CD8-positive, alpha-beta memory T cell (primary cell): ENCODE measurements around the gene CRYBA2. TPM values are rescaled to one million over a fixed set of nuclear protein-coding genes. Genes with fewer than 3 reads are reported as not detected.

Source experiments
- CTCF ChIA-PET: fragments of 350-600 bp; sonication (Branson Sonifier 250); formaldehyde crosslinking; loops from one replicate; lab custom pipeline; 2021; ENCODE audit warnings: antibody characterized with exemption; lab: Charles Lee
- POLR2A ChIA-PET: fragments of 350-600 bp; sonication (Branson Sonifier 250); formaldehyde crosslinking; loops from one replicate; lab custom pipeline; 2021; ENCODE audit warnings: antibody characterized with exemption; lab: Charles Lee
- DNase-seq, 5 donors: peaks; one replicate each; pipeline versions ENCODE4 v3.0.0 to v3.0.0-alpha.2; 2020 to 2022; ENCODE audit warnings: mixed read lengths in 1 of 5
- H3K27ac ChIP-seq: one replicate; pipeline ENCODE4 v1.7.0; 2013; ENCODE audit warnings: low read depth, mild to moderate bottlenecking, low read length, moderate library complexity
- H3K27me3 ChIP-seq: 2 replicates; pipeline ENCODE4 v1.7.0; 2013; ENCODE audit warnings: low read length, mild to moderate bottlenecking; ENCODE audit not compliant: insufficient read depth, poor library complexity, severe bottlenecking
- H3K36me3 ChIP-seq: 2 replicates; pipeline ENCODE4 v1.7.0; 2013; ENCODE audit warnings: mild to moderate bottlenecking, low read length, moderate library complexity; ENCODE audit not compliant: insufficient read depth
- H3K4me1 ChIP-seq: 2 replicates; pipeline ENCODE4 v1.7.0; 2013; ENCODE audit warnings: mild to moderate bottlenecking, low read length, moderate library complexity; ENCODE audit not compliant: insufficient read depth
- H3K4me3 ChIP-seq: 2 replicates; pipeline ENCODE4 v1.7.0; 2013; ENCODE audit warnings: mild to moderate bottlenecking, low read length
- H3K9me3 ChIP-seq: 2 replicates; pipeline ENCODE4 v1.7.0; 2013; ENCODE audit warnings: mild to moderate bottlenecking, low read length
- H3K27ac Mint-ChIP-seq, 8 donors: one replicate each; pipeline ENCODE4 v1.8.0; 2020 to 2021; ENCODE audit warnings: mixed read lengths in 8 of 8, mild to moderate bottlenecking in 6 of 8, inconsistent platforms in 3 of 8, moderate library complexity in 3 of 8
- H3K27me3 Mint-ChIP-seq, 2 donors: one replicate each; pipeline ENCODE4 v1.8.0; 2020 to 2021; ENCODE audit warnings: mixed read lengths in 2 of 2, mild to moderate bottlenecking in 1 of 2, moderate library complexity in 1 of 2
- H3K36me3 Mint-ChIP-seq, 3 donors: one replicate each; pipeline ENCODE4 v1.8.0; 2020 to 2021; ENCODE audit warnings: mixed read lengths in 3 of 3, inconsistent platforms in 1 of 3, mild to moderate bottlenecking in 1 of 3
- H3K4me1 Mint-ChIP-seq, 3 donors: one replicate each; pipeline ENCODE4 v1.8.0; 2020 to 2021; ENCODE audit warnings: mixed read lengths in 3 of 3, inconsistent platforms in 1 of 3, mild to moderate bottlenecking in 1 of 3
- H3K4me3 Mint-ChIP-seq, 7 donors: one replicate each; pipeline ENCODE4 v1.8.0; 2020 to 2021; ENCODE audit warnings: mixed read lengths in 7 of 7, mild to moderate bottlenecking in 6 of 7, moderate library complexity in 4 of 7, inconsistent platforms in 2 of 7
- H3K9me3 Mint-ChIP-seq, 5 donors: one replicate each; pipeline ENCODE4 v1.8.0; 2020 to 2022; ENCODE audit warnings: mixed read lengths in 5 of 5, mild to moderate bottlenecking in 3 of 5, moderate library complexity in 2 of 5, inconsistent platforms in 1 of 5
- polyA plus RNA-seq: library from polyadenylated mRNA; unstranded; fragments of 300-500 nt; fragmentation: Illumina TruSeq; gene quantifications from one replicate; pipeline ENCODE4 v1.2.3, GENCODE V29; 2021
- total RNA-seq, 2 experiments: library from RNA; stranded (reverse); gene quantifications; one replicate each; pipeline ENCODE4 v1.2.3, GENCODE V29; 2021

Gene CRYBA2
- total and polyA plus RNA-seq, 3 experiments from 2014 or later, result not detected

- H3K9me3 ChIP-seq, result no peaks in the 10 kb centered on the region
- H3K4me3 ChIP-seq, result no peak overlapping the region
- H3K4me3 Mint-ChIP-seq, result no peak overlapping the region
- no peaks in the 10 kb centered on the region for H3K36me3 ChIP-seq
- H3K27ac ChIP-seq, result no peak overlapping the region
- ChIA-PET POLR2A (interaction anchor here (0.7 kb wide), 1 partner anchor 77 kb away, joined by 6 read pairs; no protein-coding TSS in a partner anchor), CTCF (no interaction called here)
- H3K27me3 ChIP-seq, result peaks cover 8% of the 10 kb centered on the region
- no peaks in the 10 kb centered on the region for H3K36me3 Mint-ChIP-seq
- no peak for DNase-seq
- no peaks in the 10 kb centered on the region for H3K9me3 Mint-ChIP-seq
- H3K4me1 Mint-ChIP-seq, result no peaks in the 10 kb centered on the region
- no peaks in the 10 kb centered on the region for H3K4me1 ChIP-seq
- H3K27me3 Mint-ChIP-seq, result peaks cover 27 to 80% of the 10 kb centered on the region in 2 donors
- H3K27ac Mint-ChIP-seq, result no peak overlapping the region
Measured at GRCh38 chr2:219034823-219035222, 41.6 kb upstream of the CRYBA2 start.

- Mint-ChIP-seq H3K27ac (no peak overlapping the region), H3K4me1 (no peaks in the 10 kb centered on the region), H3K36me3 (no peaks in the 10 kb centered on the region), H3K27me3 (peaks cover 17 to 61% of the 10 kb centered on the region in 2 donors), H3K4me3 (no peak overlapping the region), H3K9me3 (no peaks in the 10 kb centered on the region)
- no peak for DNase-seq
- ChIA-PET POLR2A (no interaction called here), CTCF (interaction anchor here (4.5 kb wide), 1 partner anchor 124 kb away, joined by 65 read pairs; the partner anchor contains the start of gene NHEJ1)
- H3K27me3 ChIP-seq, result peaks cover 4% of the 10 kb centered on the region
- no peak overlapping the region for H3K27ac ChIP-seq
- no peaks in the 10 kb centered on the region for H3K36me3 ChIP-seq
- H3K4me3 ChIP-seq, result no peak overlapping the region
- no peaks in the 10 kb centered on the region for H3K4me1 ChIP-seq
- H3K9me3 ChIP-seq, result no peaks in the 10 kb centered on the region
Measured at GRCh38 chr2:219032051-219032745, 39.0 kb upstream of the CRYBA2 start.

GRCh38 chr2:219031005-219031738 lies 38.0 kb upstream of the CRYBA2 start:
- Histone ChIP-seq H3K4me3 (no peak overlapping the region), H3K27me3 (peaks cover 4% of the 10 kb centered on the region), H3K36me3 (no peaks in the 10 kb centered on the region), H3K4me1 (no peaks in the 10 kb centered on the region), H3K27ac (no peak overlapping the region), H3K9me3 (no peaks in the 10 kb centered on the region)
- DNase-seq, result no peak
- no peaks in the 10 kb centered on the region for H3K4me1 Mint-ChIP-seq
- no peak overlapping the region for H3K27ac Mint-ChIP-seq
- H3K36me3 Mint-ChIP-seq, result no peaks in the 10 kb centered on the region
- POLR2A ChIA-PET, result no interaction called here
- H3K27me3 Mint-ChIP-seq, result peaks cover 17 to 58% of the 10 kb centered on the region in 2 donors
- CTCF ChIA-PET, result interaction anchor here (1.3 to 4.5 kb wide), 7 partner anchors 10 to 126 kb away, joined by 3 to 65 read pairs (median 9); partner anchors contain the start of genes CFAP65 and NHEJ1
- no peaks in the 10 kb centered on the region for H3K9me3 Mint-ChIP-seq
- no peak overlapping the region for H3K4me3 Mint-ChIP-seq

GRCh38 chr2:219030177-219030940 lies 37.1 kb upstream of the CRYBA2 start:
- H3K27me3 ChIP-seq, result peaks cover 4% of the 10 kb centered on the region
- DNase-seq, result no peak
- no peaks in the 10 kb centered on the region for H3K36me3 ChIP-seq
- H3K9me3 ChIP-seq, result no peaks in the 10 kb centered on the region
- H3K4me1 ChIP-seq, result no peaks in the 10 kb centered on the region
- no peak overlapping the region for H3K4me3 Mint-ChIP-seq
- POLR2A ChIA-PET, result interaction anchor here (0.6 kb wide), 1 partner anchor 120 kb away, joined by 3 read pairs; no protein-coding TSS in a partner anchor
- H3K4me1 Mint-ChIP-seq, result no peaks in the 10 kb centered on the region
- H3K27ac Mint-ChIP-seq, result peak overlapping the region in 1 of 8 donors; percentile 74
- peaks cover 14 to 50% of the 10 kb centered on the region in 2 donors for H3K27me3 Mint-ChIP-seq
- H3K27ac ChIP-seq, result no peak overlapping the region
- no peaks in the 10 kb centered on the region for H3K9me3 Mint-ChIP-seq
- H3K4me3 ChIP-seq, result no peak overlapping the region
- no peaks in the 10 kb centered on the region for H3K36me3 Mint-ChIP-seq
- CTCF ChIA-PET, result interaction anchor here (0.6 to 4.5 kb wide), 34 partner anchors 7 to 307 kb away, joined by 3 to 65 read pairs (median 4); partner anchors contain the start of genes CFAP65, NHEJ1 and PTPRN

GRCh38 chr2:219029829-219030165 lies 36.6 kb upstream of the CRYBA2 start:
- H3K27me3 Mint-ChIP-seq, result peaks cover 14 to 44% of the 10 kb centered on the region in 2 donors
- Histone ChIP-seq H3K4me1 (no peaks in the 10 kb centered on the region), H3K27me3 (peaks cover 4% of the 10 kb centered on the region), H3K27ac (no peak overlapping the region), H3K36me3 (no peaks in the 10 kb centered on the region), H3K9me3 (no peaks in the 10 kb centered on the region), H3K4me3 (no peak overlapping the region)
- H3K36me3 Mint-ChIP-seq, result no peaks in the 10 kb centered on the region
- no peak overlapping the region for H3K4me3 Mint-ChIP-seq
- POLR2A ChIA-PET, result interaction anchor here (0.6 to 0.9 kb wide), 2 partner anchors 28 to 121 kb away, joined by 3 read pairs; no protein-coding TSS in a partner anchor
- CTCF ChIA-PET, result interaction anchor here (0.6 to 4.5 kb wide), 34 partner anchors 8 to 308 kb away, joined by 3 to 65 read pairs (median 4); partner anchors contain the start of genes CFAP65, NHEJ1 and PTPRN
- no peaks in the 10 kb centered on the region for H3K9me3 Mint-ChIP-seq
- peak overlapping the region in 1 of 8 donors; percentile 88 for H3K27ac Mint-ChIP-seq
- no peaks in the 10 kb centered on the region for H3K4me1 Mint-ChIP-seq
- DNase-seq, result peak; percentile 62 to 84 (median 68)

- Histone ChIP-seq H3K9me3 (no peaks in the 10 kb centered on the region), H3K4me3 (no peak overlapping the region), H3K36me3 (no peaks in the 10 kb centered on the region), H3K27me3 (peaks cover 4% of the 10 kb centered on the region), H3K27ac (no peak overlapping the region), H3K4me1 (no peaks in the 10 kb centered on the region)
- no peaks in the 10 kb centered on the region for H3K36me3 Mint-ChIP-seq
- ChIA-PET POLR2A (interaction anchor here (0.6 to 0.9 kb wide), 2 partner anchors 27 to 121 kb away, joined by 3 read pairs; no protein-coding TSS in a partner anchor), CTCF (interaction anchor here (0.6 to 4.5 kb wide), 33 partner anchors 9 to 308 kb away, joined by 3 to 65 read pairs (median 3); partner anchors contain the start of genes CFAP65, NHEJ1 and PTPRN)
- no peak overlapping the region for H3K4me3 Mint-ChIP-seq
- no peak overlapping the region for H3K27ac Mint-ChIP-seq
- H3K4me1 Mint-ChIP-seq, result no peaks in the 10 kb centered on the region
- no peak for DNase-seq
- no peaks in the 10 kb centered on the region for H3K9me3 Mint-ChIP-seq
- H3K27me3 Mint-ChIP-seq, result peaks cover 14 to 39% of the 10 kb centered on the region in 2 donors
Measured at GRCh38 chr2:219028996-219029828, 36.0 kb upstream of the CRYBA2 start.

GRCh38 chr2:219028141-219028540 lies 34.9 kb upstream of the CRYBA2 start:
- H3K27me3 Mint-ChIP-seq, result peaks cover 13 to 31% of the 10 kb centered on the region in 2 donors
- DNase-seq, result no peak
- CTCF ChIA-PET, result interaction anchor here (1.2 to 4.5 kb wide), 3 partner anchors 11 to 129 kb away, joined by 3 to 65 read pairs (median 4); partner anchors contain the start of gene NHEJ1

More at GRCh38 chr2:219028141-219028540, 34.9 kb upstream of the CRYBA2 start:
- H3K4me1 ChIP-seq, result no peaks in the 10 kb centered on the region
- peaks cover 4% of the 10 kb centered on the region for H3K27me3 ChIP-seq
- Mint-ChIP-seq H3K9me3 (no peaks in the 10 kb centered on the region), H3K4me1 (no peaks in the 10 kb centered on the region), H3K27ac (no peak overlapping the region), H3K36me3 (no peaks in the 10 kb centered on the region), H3K4me3 (no peak overlapping the region)
- no peaks in the 10 kb centered on the region for H3K9me3 ChIP-seq
- no peak overlapping the region for H3K27ac ChIP-seq
- H3K36me3 ChIP-seq, result no peaks in the 10 kb centered on the region
- POLR2A ChIA-PET, result no interaction called here
- no peak overlapping the region for H3K4me3 ChIP-seq
